HEK293 (cell line): ENCODE data around the gene ATP6V1G1.

Source experiments
- CTCF ChIP-seq: fragments of 450-650 bp; formaldehyde crosslinking; IDR thresholded peaks from 2 replicates; pipeline ENCODE4 v1.5.1; 2016; ENCODE audit warnings: missing biosample characterization, missing genetic modification characterization
- MYNN ChIP-seq: fragments of 450-650 bp; formaldehyde crosslinking; IDR thresholded peaks from 2 replicates; pipeline ENCODE4 v1.5.1; 2016; ENCODE audit warnings: missing biosample characterization, missing genetic modification characterization, borderline replicate concordance
- SP7 ChIP-seq: fragments of 450-650 bp; formaldehyde crosslinking; IDR thresholded peaks from 2 replicates; pipeline ENCODE4 v1.5.1; 2016; ENCODE audit warnings: missing biosample characterization, missing genetic modification characterization
- ZBTB26 ChIP-seq: fragments of 450-650 bp; formaldehyde crosslinking; optimal IDR thresholded peaks from 2 replicates; pipeline ENCODE3; 2016; ENCODE audit warnings: missing biosample characterization, mild to moderate bottlenecking, missing genetic modification characterization
- ZBTB48 ChIP-seq: fragments of 450-650 bp; formaldehyde crosslinking; IDR thresholded peaks from 2 replicates; pipeline ENCODE4 v1.5.1; 2016; ENCODE audit warnings: missing biosample characterization, missing genetic modification characterization
- ZBTB7A ChIP-seq: fragments of 450-650 bp; formaldehyde crosslinking; IDR thresholded peaks from 2 replicates; pipeline ENCODE4 v1.5.1; 2016; ENCODE audit warnings: low read depth, missing biosample characterization, missing genetic modification characterization
- ZFP69B ChIP-seq: fragments of 450-650 bp; formaldehyde crosslinking; IDR thresholded peaks from 2 replicates; pipeline ENCODE4 v1.5.1; 2016; ENCODE audit warnings: missing biosample characterization, missing genetic modification characterization
- ZNF18 ChIP-seq: fragments of 450-650 bp; formaldehyde crosslinking; IDR thresholded peaks from 2 replicates; pipeline ENCODE4 v1.5.1; 2016; ENCODE audit warnings: missing biosample characterization, missing genetic modification characterization
- ZNF24 ChIP-seq: fragments of 450-650 bp; formaldehyde crosslinking; IDR thresholded peaks from 2 replicates; pipeline ENCODE4 v1.5.1; 2016; ENCODE audit warnings: missing biosample characterization, missing genetic modification characterization
- ZNF398 ChIP-seq: fragments of 450-650 bp; formaldehyde crosslinking; IDR thresholded peaks from 2 replicates; pipeline ENCODE4 v1.5.1; 2017; ENCODE audit warnings: missing biosample characterization, missing genetic modification characterization
- ZNF513 ChIP-seq: fragments of 450-650 bp; IDR thresholded peaks from 2 replicates; pipeline ENCODE4 v1.5.1; 2018; ENCODE audit warnings: missing biosample characterization, missing genetic modification characterization
- ZNF639 ChIP-seq: fragments of 450-650 bp; formaldehyde crosslinking; IDR thresholded peaks from 2 replicates; pipeline ENCODE4 v1.5.1; 2016; ENCODE audit warnings: missing biosample characterization, missing genetic modification characterization
- ZNF777 ChIP-seq: fragments of 450-650 bp; formaldehyde crosslinking; IDR thresholded peaks from 2 replicates; pipeline ENCODE4 v1.5.1; 2017; ENCODE audit warnings: missing biosample characterization, missing genetic modification characterization, borderline replicate concordance

- no peak for TF ChIP-seq ZBTB7A
- TF ChIP-seq MYNN (tag by site-specific recombination): no peak
- no peak for TF ChIP-seq ZNF639 (tag by site-specific recombination)
- TF ChIP-seq ZFP69B (tag by site-specific recombination): no peak
- TF ChIP-seq ZBTB26: no peak
- no peak for TF ChIP-seq ZNF18
- TF ChIP-seq ZNF513 (tag by site-specific recombination): no peak
- no peak for TF ChIP-seq ZNF24 (tag by site-specific recombination)
- TF ChIP-seq CTCF (tag by site-specific recombination): no peak
- no peak for TF ChIP-seq ZNF777 (tag by site-specific recombination)
- TF ChIP-seq ZBTB48 (tag by site-specific recombination): no peak
- no peak for TF ChIP-seq ZNF398
- TF ChIP-seq SP7 (tag by site-specific recombination): no peak
These were observed 40.7 kb upstream of the ATP6V1G1 start for GRCh38 chr9:114546851-114547250.
